K562 (cell line): ENCODE measurements around the gene SMARCC1. TPM values are rescaled to one million over a fixed set of nuclear protein-coding genes. Genes with fewer than 3 reads are reported as not detected.

Experiments used
- CBFA2T3 ChIP-seq: fragments of 450-650 bp; IDR thresholded peaks from 2 replicates; pipeline ENCODE4 v1.6.1; 2017
- CREB1 ChIP-seq, 2 experiments: sonication (generic) in 1 of 2; formaldehyde crosslinking in 1 of 2; IDR thresholded peaks; 2 replicates each; pipeline versions ENCODE4 v1.6.1 to v1.8.0; 2012 to 2022; ENCODE audit warnings: inconsistent platforms in 1 of 2, mild to moderate bottlenecking in 1 of 2, missing genetic modification reagents in 1 of 2, moderate library complexity in 1 of 2
- EHMT2 ChIP-seq: fragments of 450-650 bp; IDR thresholded peaks from 2 replicates; pipeline ENCODE4 v1.6.1; 2018; ENCODE audit warnings: antibody characterized with exemption
- EP400 ChIP-seq: fragments of 450-650 bp; IDR thresholded peaks from 2 replicates; pipeline ENCODE4 v1.6.1; 2017; ENCODE audit warnings: antibody characterized with exemption, mild to moderate bottlenecking, moderate library complexity
- HMGXB4 ChIP-seq: sonication (generic); formaldehyde crosslinking; IDR thresholded peaks from 2 replicates; pipeline ENCODE4 v1.8.1; 2023; ENCODE audit warnings: mild to moderate bottlenecking, missing genetic modification reagents
- MTA1 ChIP-seq: fragments of 450-650 bp; IDR thresholded peaks from 2 replicates; pipeline ENCODE4 v1.6.1; 2017; ENCODE audit warnings: borderline replicate concordance
- MTA3 ChIP-seq: fragments of 450-650 bp; formaldehyde crosslinking; IDR thresholded peaks from 2 replicates; pipeline ENCODE4 v1.6.1; 2017; ENCODE audit warnings: mild to moderate bottlenecking, borderline replicate concordance
- MYNN ChIP-seq, 2 experiments: sonication (generic); formaldehyde crosslinking in 1 of 2; IDR thresholded peaks; 2 replicates each; pipeline versions ENCODE4 v1.5.0 to v1.6.1; 2016 to 2020; ENCODE audit warnings: antibody characterized with exemption in 1 of 2, missing genetic modification reagents in 1 of 2
- PHTF2 ChIP-seq: fragments of 250-450 bp; sonication (Bioruptor Pico); IDR thresholded peaks from 2 replicates; pipeline ENCODE4 v1.5.0; 2021; ENCODE audit warnings: mild to moderate bottlenecking
- PTTG1 ChIP-seq: fragments of 450-650 bp; IDR thresholded peaks from 2 replicates; pipeline ENCODE4 v1.6.1; 2016; ENCODE audit warnings: low read depth, mild to moderate bottlenecking, missing genetic modification characterization, missing compliant biosample characterization
- SREBF2 ChIP-seq: sonication (generic); formaldehyde crosslinking; IDR thresholded peaks from 2 replicates; pipeline ENCODE4 v1.4.0; 2020; ENCODE audit warnings: mild to moderate bottlenecking, missing genetic modification reagents
- TAF15 ChIP-seq: fragments of 200-400 bp; formaldehyde crosslinking; IDR thresholded peaks from 2 replicates; pipeline ENCODE4 v1.6.1; 2017; ENCODE audit warnings: mild to moderate bottlenecking, low read depth, low read length, moderate library complexity
- TEAD4 ChIP-seq, 2 experiments: sonication (generic) in 1 of 2; formaldehyde crosslinking in 1 of 2; IDR thresholded peaks; 2 replicates each; pipeline versions ENCODE4 v1.6.1 to v1.8.0; 2012 to 2022; ENCODE audit warnings: borderline replicate concordance in 1 of 2, inconsistent platforms in 1 of 2, low read length in 1 of 2, mild to moderate bottlenecking in 1 of 2, missing genetic modification reagents in 1 of 2
- TFE3 ChIP-seq: fragments of 450-650 bp; formaldehyde crosslinking; IDR thresholded peaks from 2 replicates; pipeline ENCODE4 v1.4.0; 2020; ENCODE audit warnings: mild to moderate bottlenecking, mixed read lengths
- THRB ChIP-seq: fragments of 450-650 bp; formaldehyde crosslinking; conservative IDR thresholded peaks from 2 replicates; pipeline ENCODE4 v1.4.0; 2022; ENCODE audit warnings: mild to moderate bottlenecking, missing genetic modification characterization
- ZBTB17 ChIP-seq: fragments of 450-650 bp; formaldehyde crosslinking; IDR thresholded peaks from 2 replicates; pipeline ENCODE4 v1.4.0; 2020; ENCODE audit warnings: mild to moderate bottlenecking
- ZFP91 ChIP-seq: sonication (generic); formaldehyde crosslinking; IDR thresholded peaks from 2 replicates; pipeline ENCODE4 v1.8.0; 2022; ENCODE audit warnings: mild to moderate bottlenecking, missing genetic modification reagents
- ZNF253 ChIP-seq: fragments of 250-450 bp; sonication (Bioruptor Pico); conservative IDR thresholded peaks from 2 replicates; pipeline ENCODE4 v1.6.1; 2021; ENCODE audit warnings: mild to moderate bottlenecking
- ZNF3 ChIP-seq: fragments of 250-450 bp; sonication (Bioruptor Pico); IDR thresholded peaks from 2 replicates; pipeline ENCODE4 v1.5.0; 2021; ENCODE audit warnings: mild to moderate bottlenecking, moderate library complexity
- ZNF395 ChIP-seq: fragments of 200-800 bp; sonication (Bioruptor generic); IDR thresholded peaks from 2 replicates; pipeline ENCODE4 v1.6.1; 2017; ENCODE audit warnings: missing genetic modification characterization, missing compliant biosample characterization
- ZNF408 ChIP-seq: fragments of 250-450 bp; sonication (Bioruptor Pico); IDR thresholded peaks from 2 replicates; pipeline ENCODE4 v1.4.0; 2020; ENCODE audit warnings: low read depth, mild to moderate bottlenecking, moderate library complexity
- polyA plus RNA-seq, 8 experiments: library from polyadenylated mRNA; depleted of rRNA in 4 of 8; stranded (reverse) in 5 of 8; unstranded in 3 of 8; fragments of >200 nt; fragmentation: Nextera tagmentation in 2 of 8; fragmentation: Illumina TruSeq in 1 of 8; extraction: Ambion mirVana in 2 of 8; extraction: Trizol in 1 of 8; gene quantifications; 2 replicates each; pipeline versions ENCODE4 v1.2.1 to v1.2.3, GENCODE V29; 2011 to 2014; ENCODE audit warnings: inconsistent platforms in 1 of 8, missing spikeins in 1 of 8
- total RNA-seq, 7 experiments: library from RNA; depleted of rRNA in 6 of 7; stranded (reverse); fragments of >200 nt in 6 of 7; fragmentation: Illumina TruSeq in 2 of 7; extraction: Trizol in 2 of 7; gene quantifications; 2 replicates each; pipeline versions ENCODE4 v1.2.1 to v1.2.3, GENCODE V29; 2011 to 2021; ENCODE audit warnings: low replicate concordance in 1 of 7

Gene SMARCC1
- total and polyA plus RNA-seq, 9 of the 15 experiments (the other 6 are each of a cell fraction or from before 2014, with no cell fraction given): 20.7 to 199 (median 66.0) TPM

GRCh38 chr3:47762233-47762632, 19.5 kb downstream of the SMARCC1 start (continued):
- TF ChIP-seq MYNN (IDR thresholded peaks at IDR 0.05): no peak
- no peak for TF ChIP-seq MYNN (CRISPR knock-in tag; IDR thresholded peaks at IDR 0.05)
- peak; percentile 41; the same call in 1 of the 2 replicates for TF ChIP-seq MTA3
- TF ChIP-seq EHMT2: peak; percentile 91; the same call in 1 of the 2 replicates
- TF ChIP-seq HMGXB4 (CRISPR knock-in tag): no peak
- TF ChIP-seq TFE3 (CRISPR knock-in tag): no peak
- peak; percentile 93 for TF ChIP-seq CBFA2T3
- TF ChIP-seq ZFP91 (CRISPR knock-in tag): peak; percentile 42; the same call in 1 of the 2 replicates
- TF ChIP-seq PTTG1 (tag): no peak
- TF ChIP-seq PHTF2 (CRISPR knock-in tag): no peak
- TF ChIP-seq EP400: peak; percentile 77
- TF ChIP-seq ZNF395 (CRISPR knock-in tag): no peak
- TF ChIP-seq THRB (CRISPR knock-in tag): no peak
- TF ChIP-seq MTA1: 0 out of 2 replicates have a peak, but pooled peaks have one; percentile 12
- no peak for TF ChIP-seq ZNF253
- no peak for TF ChIP-seq ZNF408 (CRISPR knock-in tag)
- TF ChIP-seq TAF15: no peak
- TF ChIP-seq ZNF3 (CRISPR knock-in tag): no peak
- TF ChIP-seq TEAD4 (IDR thresholded peaks at IDR 0.05; ENCODE audit: low read length): peak; percentile 93
- TF ChIP-seq TEAD4 (CRISPR knock-in tag; IDR thresholded peaks at IDR 0.05; ENCODE audit: borderline replicate concordance): no peak
- peak; percentile 59; the same call in 1 of the 2 replicates for TF ChIP-seq CREB1 (IDR thresholded peaks at IDR 0.05)
- no peak; the same call in 1 of the 2 replicates for TF ChIP-seq CREB1 (CRISPR knock-in tag; IDR thresholded peaks at IDR 0.05)
- TF ChIP-seq ZBTB17 (CRISPR knock-in tag): no peak
- TF ChIP-seq SREBF2 (CRISPR knock-in tag): no peak
